HCT116 (cell line): ENCODE measurements around the gene FAM13A.

Experiments used
- CTCF ChIP-seq, 3 experiments: fragments of 200-600 bp in 1 of 3; sonication (generic) in 1 of 3; IDR thresholded peaks in 2 of 3; conservative IDR thresholded peaks in 1 of 3; 2 replicates each; pipeline ENCODE4 v1.5.1; 2012 to 2017; ENCODE audit warnings: low read depth in 2 of 3, low read length in 2 of 3, antibody characterized with exemption in 1 of 3, borderline replicate concordance in 1 of 3, control low read depth in 1 of 3, mild to moderate bottlenecking in 1 of 3, mixed read lengths in 1 of 3, mixed run types in 1 of 3, moderate library complexity in 1 of 3; ENCODE audit not compliant: insufficient read depth in 1 of 3
- FOSL1 ChIP-seq: IDR thresholded peaks from 2 replicates; pipeline ENCODE4 v1.6.1; 2012; ENCODE audit warnings: low read depth
- MAX ChIP-seq: IDR thresholded peaks from 2 replicates; pipeline ENCODE4 v1.6.1; 2012
- POLR2AphosphoS5 ChIP-seq: IDR thresholded peaks from 2 replicates; pipeline ENCODE4 v1.6.1; 2011; ENCODE audit warnings: mild to moderate bottlenecking, low read depth, low read length, moderate library complexity

- TF ChIP-seq CTCF (IDR thresholded peaks at IDR 0.05 in 2 of 3, conservative IDR thresholded peaks at IDR 0.05 in 1 of 3; ENCODE audit: borderline replicate concordance in 1 of 3, insufficient read depth in 1 of 3, low read depth in 2 of 3, low read length in 2 of 3) (no peak), FOSL1 (no peak), POLR2AphosphoS5 (no peak), MAX (no peak)
These were observed 7.9 kb upstream of the FAM13A start for GRCh38 chr4:89064848-89065247.
